Mucosa of descending colon (tissue), 3 donors: Measurements from ENCODE around the gene CERS3. TPM values are rescaled to one million over a fixed set of nuclear protein-coding genes. Genes with fewer than 3 reads are reported as not detected.

Experiments
- ATAC-seq: fragments of 200-7000 bp; cut with Tn5 transposase; one replicate; pipeline ENCODE4 v1.9.1; 2020; ENCODE audit warnings: mild to moderate bottlenecking, moderate library complexity
- DNase-seq, 3 donors: peaks; one replicate each; pipeline ENCODE4 v3.0.0-alpha.2; 2020
- H3K36me3 ChIP-seq: fragments of 200-600 bp; one replicate; pipeline ENCODE4 v1.8.0; 2021; ENCODE audit warnings: low read depth, mild to moderate bottlenecking
- H3K4me1 ChIP-seq: fragments of 200-600 bp; one replicate; pipeline ENCODE4 v1.8.0; 2021; ENCODE audit warnings: low read depth, mild to moderate bottlenecking
- H3K4me3 ChIP-seq: fragments of 200-600 bp; one replicate; pipeline ENCODE4 v1.8.0; 2021; ENCODE audit warnings: mild to moderate bottlenecking
- H3K9me3 ChIP-seq: fragments of 200-600 bp; one replicate; pipeline ENCODE4 v1.8.0; 2021; ENCODE audit warnings: mild to moderate bottlenecking
- intact Hi-C, 2 donors: fragments of 100-400 bp; cut with DNase I in 1 of 2; cut with micrococcal nuclease in 1 of 2; formaldehyde crosslinking; loops; one replicate each; pipeline versions ENCODE4 v1.11.0 to v1.11.1; 2022; cut with DNase I, micrococcal nuclease
- total RNA-seq, 3 donors: library from RNA; stranded (reverse); fragmentation: NEBNext Ultra II Directional in 2 of 3; extraction: Animal tissue kit (Norgen Biotek cat#: 25700) in 2 of 3; gene quantifications; one replicate each; pipeline versions ENCODE4 v1.2.1 to v1.2.4, GENCODE V29; 2021 to 2023
- TF ChIP-seq, protein P1 (sequence below): fragments of 200-600 bp; IDR thresholded peaks from one replicate; pipeline ENCODE4 v1.8.0; 2022; ENCODE audit warnings: antibody characterized with exemption, mild to moderate bottlenecking
- donor health status: DM: no; HTN: no; CAD: no; lungs with moderate emphysema.
- donor health status: DM: no; HTN: no; CAD: no.
- donor health status: DM: no; HTN: yes; CAD: no.

The CERS3 gene
- total RNA-seq, 3 donors from 2014 or later: 0.22 TPM; not detected in 2

- Histone ChIP-seq H3K4me3 (no peak overlapping the region), H3K36me3 (no peaks in the 10 kb centered on the region), H3K4me1 (no peaks in the 10 kb centered on the region), H3K9me3 (peaks cover 11% of the 10 kb centered on the region)
- intact Hi-C loops: no loop called here
- TF ChIP-seq, protein P1, sequence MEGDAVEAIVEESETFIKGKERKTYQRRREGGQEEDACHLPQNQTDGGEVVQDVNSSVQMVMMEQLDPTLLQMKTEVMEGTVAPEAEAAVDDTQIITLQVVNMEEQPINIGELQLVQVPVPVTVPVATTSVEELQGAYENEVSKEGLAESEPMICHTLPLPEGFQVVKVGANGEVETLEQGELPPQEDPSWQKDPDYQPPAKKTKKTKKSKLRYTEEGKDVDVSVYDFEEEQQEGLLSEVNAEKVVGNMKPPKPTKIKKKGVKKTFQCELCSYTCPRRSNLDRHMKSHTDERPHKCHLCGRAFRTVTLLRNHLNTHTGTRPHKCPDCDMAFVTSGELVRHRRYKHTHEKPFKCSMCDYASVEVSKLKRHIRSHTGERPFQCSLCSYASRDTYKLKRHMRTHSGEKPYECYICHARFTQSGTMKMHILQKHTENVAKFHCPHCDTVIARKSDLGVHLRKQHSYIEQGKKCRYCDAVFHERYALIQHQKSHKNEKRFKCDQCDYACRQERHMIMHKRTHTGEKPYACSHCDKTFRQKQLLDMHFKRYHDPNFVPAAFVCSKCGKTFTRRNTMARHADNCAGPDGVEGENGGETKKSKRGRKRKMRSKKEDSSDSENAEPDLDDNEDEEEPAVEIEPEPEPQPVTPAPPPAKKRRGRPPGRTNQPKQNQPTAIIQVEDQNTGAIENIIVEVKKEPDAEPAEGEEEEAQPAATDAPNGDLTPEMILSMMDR: peak; percentile 26
- DNase-seq (peak in 1 of 3 donors; percentile 53), ATAC-seq (peak; percentile 46)
Measured at GRCh38 chr15:100383302-100384107, 145.2 kb downstream of the CERS3 start.

DNA sequence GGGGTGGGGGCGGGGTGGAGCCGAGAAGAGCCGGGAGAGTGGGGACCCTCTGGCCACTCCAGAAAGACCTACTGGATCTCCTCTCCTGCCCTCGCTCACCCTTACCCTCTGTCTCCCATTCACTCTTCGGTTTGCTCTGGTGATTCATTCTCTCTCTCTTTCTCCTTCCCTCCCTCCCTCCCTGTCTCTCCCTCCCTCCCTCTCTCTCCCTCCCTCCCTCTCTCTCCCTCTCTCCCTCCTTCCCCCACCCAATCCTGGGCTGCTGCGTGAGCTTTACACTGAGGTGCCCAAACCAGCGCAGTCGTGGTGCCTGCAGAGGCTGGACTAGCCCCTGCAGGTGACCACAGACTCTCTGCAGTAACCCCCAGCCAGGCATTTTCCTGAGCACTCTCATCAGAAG is 154.8 kb downstream of the CERS3 start:
- Histone ChIP-seq H3K9me3 (no peaks in the 10 kb centered on the region), H3K4me3 (no peak overlapping the region), H3K36me3 (no peaks in the 10 kb centered on the region), H3K4me1 (no peaks in the 10 kb centered on the region)
- intact Hi-C loops: no loop called here
- TF ChIP-seq, protein P1: no peak
- no peak for ATAC-seq
- no peak for DNase-seq

GRCh38 chr15:100373120-100373896 is 155.4 kb downstream of the CERS3 start:
- intact Hi-C loops: no loop called here
- DNase-seq: no peak
- TF ChIP-seq, protein P1: no peak
- Histone ChIP-seq H3K4me3 (no peak overlapping the region), H3K4me1 (no peaks in the 10 kb centered on the region), H3K36me3 (no peaks in the 10 kb centered on the region), H3K9me3 (no peaks in the 10 kb centered on the region)
- ATAC-seq: no peak

DNA sequence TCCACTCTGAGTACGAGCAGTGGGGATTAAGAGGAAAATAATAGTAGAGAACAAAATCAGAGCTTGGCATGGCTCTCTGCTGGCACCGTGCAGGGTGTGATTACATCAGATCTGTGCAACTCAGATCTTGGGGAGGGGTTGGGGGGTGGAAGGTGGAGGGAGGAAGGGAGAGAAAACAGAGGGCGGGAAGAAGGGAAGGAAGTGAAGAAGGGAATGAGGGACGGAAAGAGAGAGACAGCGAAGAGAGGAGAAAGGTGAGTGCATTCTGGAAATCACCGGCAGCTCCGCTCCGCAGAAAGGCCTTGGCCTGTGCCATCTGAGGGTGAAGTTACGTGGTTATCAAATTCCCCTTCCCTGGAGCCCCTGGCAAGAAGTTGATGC is 156.0 kb downstream of the CERS3 start:
- ATAC-seq (no peak), DNase-seq (no peak)
- Histone ChIP-seq H3K4me3 (no peak overlapping the region), H3K4me1 (no peaks in the 10 kb centered on the region), H3K9me3 (no peaks in the 10 kb centered on the region), H3K36me3 (no peaks in the 10 kb centered on the region)
- intact Hi-C loops: no loop called here
- TF ChIP-seq, protein P1: no peak

- ATAC-seq: no peak
- no peaks in the 10 kb centered on the region for H3K9me3 ChIP-seq
- intact Hi-C loops: loop anchor here in 1 of 2 donors (10.0 kb wide), 1 partner anchor 209 kb away; no protein-coding TSS in a partner anchor
- H3K4me1 ChIP-seq: peaks cover 10% of the 10 kb centered on the region
- H3K36me3 ChIP-seq: no peaks in the 10 kb centered on the region
- TF ChIP-seq, protein P1: no peak
- DNase-seq: no peak
- H3K4me3 ChIP-seq: no peak overlapping the region
Measured at GRCh38 chr15:100355342-100355741, 173.4 kb downstream of the CERS3 start.
